ENCODE results near the gene MED8.

The MED8 gene

DNA sequence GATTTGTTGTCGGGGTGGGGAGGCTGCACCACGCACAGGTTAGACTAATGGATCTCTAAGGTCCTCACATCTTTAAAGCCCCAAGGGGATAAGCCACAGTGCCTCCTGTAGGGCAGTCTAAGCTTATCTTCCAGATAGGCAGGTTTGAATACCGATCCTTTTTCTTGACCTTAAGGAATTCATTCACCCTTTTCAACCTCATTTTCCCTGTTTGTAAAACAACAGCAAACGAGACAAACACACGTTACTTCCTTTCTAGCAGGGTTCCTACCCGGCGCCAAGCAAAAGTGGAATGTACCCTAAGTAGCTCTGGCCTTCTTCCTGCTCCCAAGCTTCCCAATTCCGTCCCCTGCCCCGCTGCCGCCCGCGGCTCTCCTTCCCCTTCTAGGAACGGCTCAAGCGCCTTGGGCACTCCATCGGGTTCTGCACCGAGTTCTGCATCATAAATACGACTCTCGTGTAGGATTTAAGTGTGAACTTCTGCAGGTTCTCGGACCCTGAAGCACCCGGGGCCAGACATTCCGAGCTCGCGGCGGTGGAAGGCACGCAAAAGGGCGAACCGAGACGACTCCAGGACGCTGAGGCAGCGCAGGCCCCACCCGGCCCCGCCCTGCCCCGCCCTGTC lies 31.4 kb downstream of the MED8 start:
- DNase-seq, result peak; percentile 62 to 67

DNA sequence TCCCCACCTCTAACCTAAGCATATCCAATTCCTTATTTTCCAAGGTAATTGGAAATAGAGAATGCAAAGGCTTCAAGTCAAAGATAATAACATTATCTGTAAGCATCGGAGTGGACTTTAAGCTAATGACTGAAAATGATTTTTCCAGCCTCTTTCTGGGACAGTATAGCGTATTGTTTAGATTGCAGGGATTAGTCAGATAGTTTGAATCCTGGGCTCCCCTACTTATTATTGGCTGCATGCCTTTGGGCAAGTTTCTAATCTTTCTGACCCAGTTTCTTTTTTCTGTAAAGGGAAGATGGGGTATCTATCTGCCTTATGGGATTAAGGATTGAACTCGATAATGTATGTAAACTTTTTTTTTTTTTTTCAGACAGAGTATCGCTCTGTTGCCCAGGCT lies 32.3 kb downstream of the MED8 start:
- DNase-seq, result no peak

DNA sequence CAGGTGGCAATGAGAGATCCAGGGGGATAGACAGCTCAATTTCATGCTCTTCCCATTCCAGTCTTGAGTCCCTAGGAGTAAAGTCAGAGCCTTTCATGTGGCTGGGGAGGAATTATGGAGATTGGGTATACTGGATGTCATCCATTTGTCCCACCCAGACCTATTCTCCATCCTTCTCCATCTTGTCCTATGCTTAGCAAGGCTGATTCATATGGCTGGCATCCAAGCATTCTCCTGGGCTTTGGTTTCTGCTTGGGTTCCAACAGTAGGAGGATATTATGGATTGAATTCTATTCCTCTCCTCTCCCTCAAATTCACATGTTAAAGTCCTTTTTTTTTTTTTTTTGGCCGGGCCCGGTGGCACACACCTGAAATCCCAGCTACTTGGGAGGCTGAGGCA lies 34.7 kb downstream of the MED8 start:
- no peak for DNase-seq

DNA sequence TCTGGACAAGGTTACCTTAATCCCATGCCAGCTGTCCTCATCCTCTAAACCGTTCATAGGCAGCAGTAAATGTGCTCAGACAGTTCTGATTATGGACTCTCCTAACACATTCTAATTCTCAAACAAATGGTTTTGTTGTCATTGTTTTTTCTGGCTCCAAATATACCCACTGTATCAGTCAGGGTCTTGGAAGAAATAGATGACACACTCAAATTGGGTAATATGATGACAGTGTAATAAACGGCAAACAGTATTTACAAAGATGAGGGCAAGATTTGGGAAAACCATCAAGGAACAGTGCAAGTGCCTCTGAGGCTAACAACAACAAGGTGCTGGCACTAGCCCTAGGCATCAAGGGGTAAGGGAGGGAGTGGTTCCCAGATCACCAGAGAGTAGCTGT lies 35.1 kb downstream of the MED8 start:
- no peak for DNase-seq

DNA sequence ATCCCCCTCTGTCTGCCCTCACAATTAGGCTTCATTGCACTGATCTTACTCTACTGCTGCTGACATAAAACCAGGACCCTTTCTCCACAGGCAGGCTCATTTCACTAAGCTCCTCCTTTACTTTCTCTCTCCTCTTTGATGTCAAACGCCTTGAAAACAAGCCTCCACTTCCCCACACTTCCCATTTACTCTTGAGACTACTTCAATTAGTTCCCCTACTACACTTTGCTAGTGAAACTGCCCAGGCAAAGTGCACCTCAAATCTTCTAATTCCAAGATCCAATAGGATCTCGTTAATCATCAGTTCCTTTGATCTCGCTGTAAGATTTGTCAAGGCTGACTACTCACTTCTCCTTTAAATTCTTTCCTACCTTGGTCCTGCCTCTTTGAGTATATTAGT lies 36.7 kb downstream of the MED8 start:
- no peak for DNase-seq

DNA sequence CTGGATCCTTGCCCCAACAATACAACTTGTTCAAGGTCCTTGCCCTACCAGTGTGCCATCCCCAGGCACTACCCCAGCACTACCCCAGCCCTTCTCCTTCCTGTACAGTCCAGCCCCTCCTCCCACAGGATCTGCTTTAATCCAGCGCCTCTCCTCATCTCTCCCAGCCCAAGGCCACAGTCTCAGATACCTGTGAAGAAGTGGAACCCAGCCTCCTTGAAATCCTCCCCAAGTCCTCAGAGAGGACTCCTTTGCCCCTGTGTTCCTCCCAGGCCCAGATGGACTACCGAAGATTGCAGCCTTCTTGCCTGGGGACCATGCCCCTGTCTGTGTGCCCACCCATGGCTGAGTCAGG lies 37.3 kb downstream of the MED8 start:
- DNase-seq, result no peak

DNA sequence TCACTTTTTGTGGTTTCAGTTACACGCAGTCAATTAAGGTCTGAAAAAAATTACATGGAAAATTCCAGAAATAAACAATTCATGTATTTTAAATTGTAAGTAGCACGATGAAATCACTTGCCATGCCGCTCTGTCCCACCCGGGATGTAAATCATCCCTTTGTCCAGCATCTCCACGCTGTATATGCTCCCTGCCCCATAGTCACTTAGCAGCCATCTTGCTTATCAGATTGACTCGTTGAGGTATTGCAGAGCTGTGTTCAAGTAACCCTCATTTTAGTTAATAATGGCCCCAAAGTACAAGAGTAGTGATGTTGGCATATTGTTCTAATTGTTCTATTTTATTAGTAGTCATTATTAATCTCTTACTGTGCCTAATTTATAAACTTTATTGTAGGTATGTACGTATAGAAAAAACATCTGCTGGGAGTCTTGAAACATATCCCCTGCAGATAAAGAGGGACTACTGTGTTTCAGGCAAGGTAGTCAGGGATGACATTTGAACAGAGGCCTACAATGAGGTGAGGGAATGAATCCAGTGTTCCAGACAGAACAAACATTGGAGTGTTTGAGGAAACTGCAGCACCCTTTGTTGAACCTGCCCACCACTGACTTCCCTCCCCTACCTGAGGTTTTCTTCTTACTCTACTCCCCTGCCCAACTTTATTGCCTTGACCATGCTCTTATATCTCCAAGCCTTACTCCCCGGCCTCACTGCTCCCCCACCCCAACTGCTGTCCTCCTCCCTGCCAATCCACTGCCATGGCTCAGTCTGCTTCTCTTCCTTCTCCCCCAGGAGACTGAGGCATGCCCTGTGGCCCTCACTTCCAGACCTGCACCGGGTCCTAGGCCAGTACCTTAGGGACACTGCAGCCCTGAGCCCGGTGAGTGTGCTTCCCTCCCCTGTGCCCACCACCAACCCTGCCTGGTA lies 37.9 kb downstream of the MED8 start:
- DNase-seq, result no peak

DNA sequence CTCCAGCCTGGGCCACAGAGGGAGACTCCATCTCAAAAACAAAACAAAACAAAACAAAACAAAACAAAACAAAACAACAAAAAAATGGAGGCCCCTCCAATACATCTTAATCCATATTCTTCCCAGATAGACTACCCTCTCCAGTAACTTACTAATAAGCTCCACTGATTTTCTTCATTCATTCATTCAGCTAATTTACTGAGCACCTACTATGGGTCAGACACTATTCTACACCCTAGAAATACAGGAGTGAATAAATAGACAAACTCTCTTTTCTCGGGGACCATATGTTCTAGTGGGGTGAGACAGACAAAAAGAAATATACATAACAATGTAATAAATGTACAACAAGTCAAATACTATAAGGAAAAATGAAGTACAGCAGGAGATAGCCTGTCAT lies 38.6 kb downstream of the MED8 start:
- no peak for DNase-seq

DNA sequence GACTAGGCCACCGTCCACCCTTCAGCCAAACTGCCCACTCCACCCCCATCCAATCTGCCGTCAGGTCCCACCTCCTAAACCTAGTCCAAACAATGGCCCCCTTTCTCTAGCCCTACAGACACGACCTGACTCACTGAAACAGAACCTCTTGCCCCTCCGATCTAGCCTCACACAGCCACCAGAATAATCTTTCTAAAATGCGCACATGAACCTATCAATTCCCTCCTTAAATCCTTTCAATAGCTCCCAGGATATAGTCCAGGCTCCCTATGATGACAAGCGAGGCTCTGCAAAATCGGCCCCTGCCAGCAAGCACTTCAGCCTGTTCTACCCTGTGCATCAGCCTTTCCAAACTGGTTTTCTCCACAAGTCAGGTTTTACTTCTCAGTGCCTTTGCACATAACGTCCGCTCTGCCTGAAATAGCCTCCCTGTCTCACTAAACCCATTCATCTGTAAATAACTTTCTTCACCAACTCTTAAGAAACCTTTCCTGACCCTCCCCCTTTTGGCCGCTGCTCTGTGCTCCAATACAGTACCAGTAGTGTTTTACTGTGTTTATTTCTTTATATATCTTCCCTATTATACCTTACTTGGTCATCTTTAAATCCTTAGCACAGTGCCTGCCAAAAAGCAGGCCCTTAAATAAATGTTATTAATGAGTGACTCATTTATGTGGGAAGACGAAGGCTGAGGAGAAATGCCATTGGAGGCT lies 39.9 kb downstream of the MED8 start:
- DNase-seq, result no peak

DNA sequence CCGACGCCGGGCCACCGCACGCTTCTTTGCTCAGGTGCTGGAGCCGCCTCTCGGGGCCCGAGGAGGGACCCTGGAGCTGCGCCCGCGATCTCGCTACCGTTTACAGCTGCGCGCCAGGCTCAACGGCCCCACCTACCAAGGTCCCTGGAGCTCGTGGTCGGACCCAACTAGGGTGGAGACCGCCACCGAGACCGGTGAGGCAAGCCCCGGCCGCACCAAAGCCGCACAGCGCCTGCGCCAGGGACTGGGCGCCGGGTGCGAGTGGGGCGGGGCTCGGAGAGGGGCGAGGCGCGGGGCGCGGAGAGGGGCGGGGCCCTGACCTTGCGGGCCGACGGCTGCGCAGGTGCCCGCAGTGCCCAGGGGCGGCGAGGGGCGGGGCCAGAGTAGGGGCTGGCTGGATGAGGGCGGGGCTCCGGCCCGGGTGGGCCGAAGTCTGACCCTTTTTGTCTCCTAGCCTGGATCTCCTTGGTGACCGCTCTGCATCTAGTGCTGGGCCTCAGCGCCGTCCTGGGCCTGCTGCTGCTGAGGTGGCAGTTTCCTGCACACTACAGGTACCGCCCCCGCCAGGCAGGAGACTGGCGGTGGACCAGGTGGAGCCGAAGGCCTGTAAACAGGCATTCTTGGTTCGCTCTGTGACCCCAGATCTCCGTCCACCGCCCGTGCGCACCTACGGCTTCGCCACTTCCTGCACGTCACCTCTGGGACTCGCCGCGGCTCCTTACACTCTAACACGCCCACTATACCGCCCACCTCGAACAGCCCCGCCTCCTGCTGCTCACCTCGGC lies 40.6 kb downstream of the MED8 start:
- DNase-seq, result no peak

DNA sequence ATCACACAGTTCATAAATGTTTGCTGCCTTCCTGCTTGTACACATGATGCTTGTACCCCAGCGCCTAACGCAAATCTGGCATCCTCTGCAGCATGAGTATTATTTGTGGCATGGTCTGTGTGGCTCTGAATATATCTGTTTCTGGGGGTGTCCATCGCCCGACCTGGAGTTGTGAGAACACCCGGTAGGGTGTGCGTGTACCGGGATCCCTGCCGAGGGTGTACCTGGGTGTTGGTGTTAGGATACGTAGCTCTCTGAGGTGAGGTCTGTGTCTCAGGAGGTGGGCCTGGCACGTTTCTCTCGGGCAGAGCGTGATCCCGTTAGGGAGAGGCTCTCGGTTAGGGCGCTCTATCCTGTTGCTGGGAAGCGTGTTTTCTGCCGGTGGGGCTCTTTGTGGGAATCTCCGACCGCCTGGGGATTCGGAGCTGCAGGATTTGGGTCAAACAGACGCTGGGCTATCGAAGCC lies 41.2 kb downstream of the MED8 start:
- DNase-seq, result no peak

DNA sequence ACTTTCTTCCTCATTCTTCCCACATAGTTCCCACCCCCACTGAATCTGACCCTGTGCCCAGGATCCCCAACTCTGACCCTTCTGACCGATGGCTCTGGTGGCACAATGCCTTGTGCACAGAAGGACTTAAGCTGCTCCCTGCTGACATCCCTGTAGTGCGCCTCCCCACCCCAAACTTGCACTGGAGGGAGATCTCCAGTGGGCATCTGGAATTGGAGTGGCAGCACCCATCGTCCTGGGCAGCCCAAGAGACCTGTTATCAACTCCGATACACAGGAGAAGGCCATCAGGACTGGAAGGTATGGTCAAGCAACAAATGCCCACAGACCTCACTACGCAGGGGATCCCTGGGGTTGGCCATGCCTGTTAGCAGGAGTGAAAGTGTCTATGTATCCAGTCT lies 43.0 kb downstream of the MED8 start:
- DNase-seq, result no peak

DNA sequence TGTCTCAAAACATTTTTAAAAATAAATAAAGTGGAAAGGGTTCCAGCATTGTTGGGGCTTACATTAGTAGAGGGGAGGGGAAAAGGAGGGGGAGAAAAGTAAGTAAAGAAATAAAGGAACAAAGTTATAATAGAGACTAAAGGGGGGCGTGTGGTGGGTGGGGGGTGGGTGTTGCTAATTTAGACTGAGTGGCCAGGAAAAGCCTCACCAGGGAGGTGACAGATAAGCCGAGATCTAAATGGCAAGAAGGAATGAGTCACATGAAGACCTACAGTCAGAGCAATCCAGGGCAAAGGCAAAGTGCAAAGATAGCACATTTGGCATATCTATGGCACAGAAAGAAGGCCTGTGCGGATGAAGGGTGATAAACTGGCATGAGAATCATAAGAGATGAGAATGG lies 44.5 kb downstream of the MED8 start:
- no peak for DNase-seq

DNA sequence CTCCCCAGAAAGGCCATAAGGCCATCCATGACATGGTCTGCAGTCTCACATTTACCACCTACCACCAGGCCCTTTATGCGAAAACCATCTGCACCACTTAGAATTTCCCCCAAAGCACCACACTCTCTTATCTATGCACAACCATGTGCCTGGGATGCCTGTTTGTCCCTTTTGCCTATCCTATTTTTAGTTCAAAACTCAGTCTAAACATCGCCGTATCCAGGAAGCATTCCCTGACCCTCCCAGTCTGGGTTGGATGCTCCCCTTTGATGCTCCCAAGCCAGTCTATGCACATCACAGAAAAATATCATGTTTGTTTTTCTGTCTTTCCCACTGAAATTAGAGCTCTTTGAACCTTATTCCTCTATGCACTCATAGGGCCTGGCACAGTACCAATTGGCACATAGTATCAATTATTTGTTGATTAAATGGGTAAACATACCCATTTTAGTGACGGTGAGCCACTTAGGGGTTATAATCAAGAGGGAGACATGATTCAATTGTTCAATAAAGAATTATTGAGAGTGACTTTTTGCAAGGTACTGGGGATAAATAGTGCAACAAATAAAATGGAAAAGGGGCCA lies 45.2 kb downstream of the MED8 start:
- no peak for DNase-seq

DNA sequence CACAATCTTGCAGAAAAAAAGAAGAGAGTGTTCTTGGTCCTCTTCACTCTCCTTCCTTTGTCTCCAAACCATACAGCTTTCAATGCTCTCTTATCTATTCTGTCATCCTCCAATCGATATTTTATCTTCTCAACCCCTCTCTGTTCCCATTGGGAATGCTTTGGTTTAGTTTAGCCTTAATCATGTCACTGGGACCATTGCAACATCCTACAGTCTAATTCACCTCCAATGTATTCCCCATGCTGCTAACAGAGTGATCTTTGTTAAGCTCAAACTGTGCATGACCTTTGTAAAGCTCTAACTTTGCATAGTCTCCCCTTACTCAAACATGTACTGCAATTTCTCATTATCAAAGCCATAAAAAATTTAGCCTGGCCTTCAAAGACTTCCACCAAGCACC lies 49.0 kb downstream of the MED8 start:
- DNase-seq, result no peak

DNA sequence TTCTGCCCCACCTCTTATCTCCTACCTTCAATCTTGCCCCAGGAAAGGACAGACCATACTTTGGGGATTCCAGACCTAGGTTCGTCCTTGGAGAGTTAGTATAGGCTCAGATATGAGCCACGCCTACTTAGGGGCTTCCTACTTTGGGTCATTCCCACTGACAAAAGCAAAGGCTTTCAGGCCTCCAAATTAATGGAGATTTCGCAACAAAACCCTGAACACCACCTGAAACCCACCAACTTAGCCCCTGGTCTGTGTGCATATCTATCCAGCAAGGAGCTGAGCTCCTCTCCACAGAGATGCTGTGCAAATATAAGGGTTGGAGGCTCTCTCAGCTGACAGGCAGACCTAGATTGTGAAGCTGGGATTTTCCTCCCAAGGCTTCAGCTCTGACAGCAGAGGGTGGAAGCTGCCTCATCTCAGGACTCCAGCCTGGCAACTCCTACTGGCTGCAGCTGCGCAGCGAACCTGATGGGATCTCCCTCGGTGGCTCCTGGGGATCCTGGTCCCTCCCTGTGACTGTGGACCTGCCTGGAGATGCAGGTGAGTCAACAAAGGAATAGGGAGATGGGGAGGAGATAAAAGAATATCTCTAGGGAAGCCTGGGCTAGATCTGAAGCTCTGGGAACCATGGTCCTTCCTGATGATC lies 49.9 kb downstream of the MED8 start:
- no peak for DNase-seq

DNA sequence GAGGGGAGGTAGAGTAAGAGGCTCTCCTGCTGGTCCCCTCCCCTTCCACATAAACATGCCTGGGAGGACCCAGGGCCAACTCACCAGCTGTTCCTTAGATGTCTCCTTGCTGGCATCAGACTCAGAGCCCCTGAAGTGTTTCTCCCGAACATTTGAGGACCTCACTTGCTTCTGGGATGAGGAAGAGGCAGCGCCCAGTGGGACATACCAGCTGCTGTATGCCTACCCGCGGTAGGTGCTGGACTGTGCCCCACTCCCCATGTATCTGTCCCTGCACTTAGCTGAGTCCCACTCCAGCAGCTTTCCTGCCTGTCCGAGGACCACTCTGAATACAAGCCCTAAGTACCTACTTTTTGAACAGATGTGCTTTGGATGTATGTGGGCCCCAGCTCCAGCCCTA lies 51.6 kb downstream of the MED8 start:
- DNase-seq, result no peak

DNA sequence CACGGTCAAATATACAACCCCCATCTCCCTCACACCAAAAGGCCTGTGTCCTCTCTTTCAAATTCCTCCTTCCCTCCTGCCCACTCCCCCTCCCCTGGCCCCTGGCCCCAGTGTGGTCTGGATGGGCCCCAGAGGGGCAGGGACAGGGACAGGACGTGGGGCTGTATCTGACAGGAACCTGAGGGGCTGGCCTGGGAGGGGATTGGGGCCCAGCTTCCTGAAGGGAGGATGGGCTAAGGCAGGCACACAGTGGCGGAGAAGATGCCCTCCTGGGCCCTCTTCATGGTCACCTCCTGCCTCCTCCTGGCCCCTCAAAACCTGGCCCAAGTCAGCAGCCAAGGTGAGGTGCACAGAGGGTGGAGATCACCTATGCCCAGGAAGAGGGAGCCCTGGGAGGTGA lies 52.0 kb downstream of the MED8 start, which contains the start of gene MPL:
TSS of gene MPL (plus strand) at position 231 of the 400 bp plus-strand sequence. CDS start at position 262, 31 bp downstream.
- DNase-seq, result no peak

DNA sequence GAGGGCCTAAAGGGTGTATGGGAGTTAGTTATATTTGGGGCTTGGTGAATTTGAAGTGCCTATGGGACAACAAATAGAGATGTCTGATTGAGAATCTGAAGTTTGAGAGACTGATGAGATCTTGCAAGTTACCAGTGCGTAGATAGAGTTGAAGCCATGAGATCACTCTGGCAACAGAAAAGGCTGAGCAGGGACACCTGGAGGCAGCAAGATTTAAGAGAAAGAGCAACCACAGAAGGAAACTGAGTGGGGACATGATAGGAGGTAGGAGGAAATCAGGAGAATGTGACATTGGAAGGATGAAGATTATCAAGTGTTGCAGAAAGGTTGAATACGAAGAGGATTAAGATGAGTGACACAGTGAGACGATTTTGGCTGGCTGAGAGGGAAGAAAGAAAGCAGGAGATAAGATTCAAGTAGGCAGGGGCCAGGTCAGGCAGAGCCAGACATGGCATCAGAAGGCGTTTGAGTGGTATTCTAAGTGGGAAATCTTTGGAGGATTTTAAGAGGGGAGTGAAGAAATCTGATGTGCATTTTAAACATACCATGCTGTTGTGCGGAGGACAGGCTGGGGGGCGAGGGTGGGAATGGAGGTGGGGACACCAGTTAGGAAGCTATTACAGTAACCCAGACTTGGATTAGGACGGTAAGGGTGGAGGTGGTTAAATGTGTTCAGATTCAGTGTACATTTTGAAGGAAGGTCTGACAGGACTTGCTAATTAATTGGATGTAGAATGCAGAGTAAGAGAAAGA lies 55.0 kb downstream of the MED8 start:
- no peak for DNase-seq
